LNCAP (cell line): ENCODE data around the gene VPS8.

Experiments
- CTCF ChIP-seq: fragments of 450-650 bp; IDR thresholded peaks from 2 replicates; pipeline ENCODE4 v1.5.1; 2017; ENCODE audit warnings: mild to moderate bottlenecking

VPS8 gene

DNA sequence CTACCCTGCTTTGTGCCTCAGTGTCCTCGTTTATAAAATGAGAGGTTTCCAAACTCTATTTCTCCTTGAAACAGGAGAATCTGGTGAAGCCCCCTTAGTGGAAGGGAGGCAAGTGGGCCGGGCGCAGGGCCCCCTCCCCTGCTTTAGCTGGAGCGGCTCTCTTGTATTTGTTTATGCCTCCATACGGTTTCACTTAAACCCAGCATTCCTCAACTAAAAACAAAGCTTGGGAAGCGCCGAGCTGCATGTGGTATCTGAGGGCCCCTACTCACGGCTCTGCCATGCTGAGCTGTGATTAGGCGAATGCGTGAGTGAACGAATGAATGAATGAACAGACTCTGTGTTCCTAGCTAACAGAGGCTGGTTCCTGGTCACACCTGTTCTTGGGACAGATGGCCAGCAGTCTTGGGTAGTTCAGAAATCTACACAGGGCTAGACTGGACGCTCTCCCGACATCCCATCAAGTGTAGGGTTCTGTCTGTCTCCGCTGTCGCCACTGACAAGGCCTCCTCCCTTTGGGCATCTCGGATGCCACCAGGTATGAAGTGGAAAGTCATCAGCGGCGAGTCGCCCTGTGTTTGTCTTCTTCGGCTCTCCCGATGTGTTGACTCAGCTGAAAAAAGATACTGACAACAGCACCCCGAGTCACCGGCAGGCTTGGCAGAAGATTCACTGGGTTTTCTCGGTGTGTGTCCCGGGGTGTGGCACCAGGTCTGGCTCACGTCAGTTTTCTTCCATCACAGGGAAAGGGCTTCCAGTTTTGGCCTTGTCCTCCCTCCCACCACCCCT is 42.4 kb upstream of the VPS8 start:
- no peak for TF ChIP-seq CTCF

DNA sequence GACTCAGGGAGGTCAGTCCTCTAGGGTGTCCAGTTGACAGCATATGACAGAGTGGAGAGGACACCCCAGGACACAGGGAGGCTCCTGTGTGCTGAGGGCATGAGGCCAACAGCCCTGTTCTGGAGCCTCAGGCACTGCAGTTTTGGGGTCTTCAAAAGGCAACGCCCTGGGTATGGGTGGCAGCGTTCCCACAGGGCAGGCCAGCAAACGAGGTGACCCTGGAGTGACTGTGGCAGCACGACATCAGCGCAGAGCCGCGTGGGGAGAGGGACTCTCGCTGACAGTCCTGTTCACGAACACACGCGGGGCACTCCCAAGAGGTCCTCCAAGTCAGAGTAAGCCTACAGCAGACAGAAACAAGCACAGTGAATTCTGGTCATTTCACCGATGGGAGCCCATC is 41.4 kb upstream of the VPS8 start:
- no peak for TF ChIP-seq CTCF

GRCh38 chr3:184771301-184772127 is 40.5 kb upstream of the VPS8 start:
- no peak for TF ChIP-seq CTCF

DNA sequence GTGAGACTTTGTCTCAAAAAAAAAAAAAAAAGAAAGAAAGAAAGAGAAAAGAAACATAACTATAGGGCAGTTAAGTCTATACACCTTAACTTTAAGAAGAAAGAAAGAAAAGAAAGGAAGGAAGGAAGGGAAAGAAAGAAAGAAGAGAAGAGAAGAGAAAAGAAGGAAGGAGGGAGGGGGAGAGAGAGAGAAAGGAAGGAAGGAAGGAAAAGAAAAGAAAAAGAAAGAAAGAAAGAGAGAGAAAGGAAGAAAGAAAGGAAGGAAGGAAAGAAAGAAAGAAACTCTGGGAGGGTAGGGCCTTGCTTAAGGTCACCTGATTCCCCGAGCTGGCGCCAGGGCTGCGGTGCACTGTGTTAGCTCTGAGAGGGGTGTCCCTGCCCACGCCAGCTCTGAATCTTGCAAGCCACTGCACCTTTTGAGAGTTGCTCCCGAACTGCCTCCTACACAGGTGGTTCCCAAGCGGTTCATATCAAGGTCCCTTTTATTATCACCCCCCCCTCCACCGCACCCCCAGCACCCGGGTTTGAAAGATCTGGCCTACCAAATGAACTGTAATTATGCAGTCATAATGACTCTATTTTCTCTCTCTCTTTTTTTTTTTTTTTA is 39.2 kb upstream of the VPS8 start:
- no peak for TF ChIP-seq CTCF

GRCh38 chr3:184773283-184774186 is 38.4 kb upstream of the VPS8 start:
- no peak for TF ChIP-seq CTCF

GRCh38 chr3:184776916-184777315 is 35.0 kb upstream of the VPS8 start:
- TF ChIP-seq CTCF, result no peak
